IMR-90 (cell line): ENCODE results near the gene SRGN.

Experiments used
- POLR2A ChIP-seq: IDR thresholded peaks from 2 replicates; pipeline ENCODE4 v1.6.1; 2012; ENCODE audit warnings: mild to moderate bottlenecking, low read depth, low read length
- TF ChIP-seq, protein P1 (sequence below): conservative IDR thresholded peaks from 2 replicates; pipeline ENCODE4 v1.5.1; 2012; ENCODE audit warnings: mild to moderate bottlenecking, low read depth, low read length, improper control_type of control experiment

DNA sequence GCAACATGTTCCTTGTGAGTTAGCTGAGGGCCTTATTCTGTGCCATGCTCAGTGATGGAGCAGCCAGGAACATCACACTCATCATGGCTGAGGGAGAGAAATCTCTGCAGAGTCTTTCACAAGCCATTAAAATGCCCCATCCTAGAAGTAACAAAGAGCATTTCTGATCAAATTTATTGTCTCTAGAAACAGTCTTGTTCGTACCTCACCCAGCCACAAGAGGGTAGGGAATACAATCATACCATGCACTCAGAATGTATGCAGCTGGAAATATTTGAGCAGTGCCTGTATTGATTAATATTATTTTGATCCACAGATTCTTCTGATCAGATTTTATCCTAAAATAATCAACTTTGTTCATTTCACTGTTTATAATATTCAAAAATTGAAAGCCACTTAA, 53.4 kb downstream of the SRGN start:
- TF ChIP-seq, protein P1, sequence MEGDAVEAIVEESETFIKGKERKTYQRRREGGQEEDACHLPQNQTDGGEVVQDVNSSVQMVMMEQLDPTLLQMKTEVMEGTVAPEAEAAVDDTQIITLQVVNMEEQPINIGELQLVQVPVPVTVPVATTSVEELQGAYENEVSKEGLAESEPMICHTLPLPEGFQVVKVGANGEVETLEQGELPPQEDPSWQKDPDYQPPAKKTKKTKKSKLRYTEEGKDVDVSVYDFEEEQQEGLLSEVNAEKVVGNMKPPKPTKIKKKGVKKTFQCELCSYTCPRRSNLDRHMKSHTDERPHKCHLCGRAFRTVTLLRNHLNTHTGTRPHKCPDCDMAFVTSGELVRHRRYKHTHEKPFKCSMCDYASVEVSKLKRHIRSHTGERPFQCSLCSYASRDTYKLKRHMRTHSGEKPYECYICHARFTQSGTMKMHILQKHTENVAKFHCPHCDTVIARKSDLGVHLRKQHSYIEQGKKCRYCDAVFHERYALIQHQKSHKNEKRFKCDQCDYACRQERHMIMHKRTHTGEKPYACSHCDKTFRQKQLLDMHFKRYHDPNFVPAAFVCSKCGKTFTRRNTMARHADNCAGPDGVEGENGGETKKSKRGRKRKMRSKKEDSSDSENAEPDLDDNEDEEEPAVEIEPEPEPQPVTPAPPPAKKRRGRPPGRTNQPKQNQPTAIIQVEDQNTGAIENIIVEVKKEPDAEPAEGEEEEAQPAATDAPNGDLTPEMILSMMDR = no peak
- TF ChIP-seq POLR2A = no peak
